SK-N-SH (cell line): ENCODE measurements around the gene MRPL24. TPM values are rescaled to one million over a fixed set of nuclear protein-coding genes. Genes with fewer than 3 reads are reported as not detected.

Experiments used
- CTCF ChIA-PET: fragments of 300-600, 350-600 bp; formaldehyde crosslinking; extraction: SDS; loops from one replicate; lab custom pipeline; 2021; lab: Yijun Ruan, JAX
- POLR2A ChIA-PET: fragments of 350-600 bp; sonication (Branson Sonifier 250); formaldehyde crosslinking; extraction: SDS; loops from one replicate; lab custom pipeline; 2020; ENCODE audit warnings: antibody characterized with exemption, inconsistent platforms; lab: Yijun Ruan, JAX
- DNase-seq: peaks from one replicate; pipeline ENCODE4 v3.0.0; 2012
- H2AFZ ChIP-seq: fragments of 200-600 bp; sonication (generic); 2 replicates; pipeline ENCODE4 v1.8.1; 2016; ENCODE audit warnings: antibody characterized with exemption, mild to moderate bottlenecking, low read depth
- H3F3A ChIP-seq: fragments of 200-600 bp; sonication (generic); replicated peaks from 2 replicates; pipeline ENCODE3; 2016; ENCODE audit warnings: antibody characterized with exemption, mild to moderate bottlenecking; ENCODE audit not compliant: insufficient read depth
- H3K27ac ChIP-seq, 2 experiments: fragments of 200-500 bp in 1 of 2; fragments of 200-600 bp in 1 of 2; sonication (Bioruptor generic) in 1 of 2; sonication (generic), shearing (Covaris generic) in 1 of 2; 2 replicates each; pipeline versions ENCODE4 v1.5.1 to v1.6.1; 2014 to 2016; ENCODE audit warnings: low read depth in 2 of 2, inconsistent platforms in 1 of 2, low read length in 1 of 2, mild to moderate bottlenecking in 1 of 2, mixed read lengths in 1 of 2
- H3K27me3 ChIP-seq: fragments of 200-600 bp; sonication (generic), shearing (Covaris generic); 2 replicates; pipeline ENCODE4 v1.6.1; 2016; ENCODE audit warnings: mixed run types; ENCODE audit not compliant: insufficient read depth
- H3K36me3 ChIP-seq, 2 experiments: fragments of 200-500 bp in 1 of 2; fragments of 200-600 bp in 1 of 2; sonication (Bioruptor generic) in 1 of 2; sonication (generic) in 1 of 2; replicated peaks in 1 of 2; 2 replicates each; pipeline versions ENCODE3 to v1.5.1; 2014 to 2016; ENCODE audit warnings: low read length in 1 of 2, mild to moderate bottlenecking in 1 of 2; ENCODE audit not compliant: insufficient read depth in 2 of 2, control insufficient read depth in 1 of 2
- H3K4me1 ChIP-seq, 2 experiments: fragments of 200-500 bp in 1 of 2; fragments of 200-600 bp in 1 of 2; sonication (Bioruptor generic) in 1 of 2; sonication (generic), shearing (Covaris generic) in 1 of 2; 2 replicates each; pipeline versions ENCODE4 v1.5.1 to v1.6.1; 2014 to 2016; ENCODE audit warnings: low read depth in 1 of 2, low read length in 1 of 2, mixed run types in 1 of 2; ENCODE audit not compliant: insufficient read depth in 2 of 2, control insufficient read depth in 1 of 2
- H3K4me2 ChIP-seq: fragments of 200-600 bp; sonication (generic), shearing (Covaris generic); 2 replicates; pipeline ENCODE4 v1.6.1; 2017; ENCODE audit warnings: mixed run types
- H3K4me3 ChIP-seq, 2 experiments: fragments of 200-500 bp in 1 of 2; fragments of 200-600 bp in 1 of 2; sonication (Bioruptor generic) in 1 of 2; sonication (generic), shearing (Covaris generic) in 1 of 2; 2 replicates each; pipeline versions ENCODE4 v1.5.1 to v1.8.1; 2014 to 2016; ENCODE audit warnings: low read depth in 2 of 2, inconsistent platforms in 1 of 2, low read length in 1 of 2, mild to moderate bottlenecking in 1 of 2, mixed read lengths in 1 of 2, moderate library complexity in 1 of 2
- H3K79me2 ChIP-seq: fragments of 200-600 bp; sonication (generic); 2 replicates; pipeline ENCODE4 v1.8.1; 2017; ENCODE audit warnings: mild to moderate bottlenecking; ENCODE audit not compliant: insufficient read depth
- H3K9ac ChIP-seq: fragments of 200-600 bp; sonication (generic); 2 replicates; pipeline ENCODE4 v1.6.1; 2017; ENCODE audit warnings: mixed run types
- H3K9me2 ChIP-seq: fragments of 200-600 bp; sonication (generic); 2 replicates; pipeline ENCODE4 v1.6.1; 2017; ENCODE audit warnings: mixed run types
- H3K9me3 ChIP-seq: fragments of 200-600 bp; sonication (generic); 2 replicates; pipeline ENCODE4 v1.6.1; 2017; ENCODE audit warnings: mixed run types, mild to moderate bottlenecking, moderate library complexity
- H4K20me1 ChIP-seq: fragments of 200-600 bp; sonication (generic); 2 replicates; pipeline ENCODE4 v1.6.1; 2017; ENCODE audit warnings: mild to moderate bottlenecking, mixed run types; ENCODE audit not compliant: insufficient read depth
- CHD2 ChIP-seq: fragments of 150-350 bp; IDR thresholded peaks from 2 replicates; pipeline ENCODE4 v1.6.1; 2018; ENCODE audit warnings: low read length; ENCODE audit not compliant: partially characterized antibody
- ELF1 ChIP-seq: IDR thresholded peaks from 2 replicates; pipeline ENCODE4 v1.4.0; 2012
- FOSL2 ChIP-seq: IDR thresholded peaks from 2 replicates; pipeline ENCODE4 v1.4.0; 2012; ENCODE audit warnings: low read depth, mild to moderate bottlenecking, moderate library complexity, borderline replicate concordance
- FOXJ3 ChIP-seq: sonication (generic); formaldehyde crosslinking; IDR thresholded peaks from 2 replicates; pipeline ENCODE4 v1.5.1; 2020; ENCODE audit warnings: mild to moderate bottlenecking, missing genetic modification reagents
- GABPA ChIP-seq: IDR thresholded peaks from 2 replicates; pipeline ENCODE4 v1.4.0; 2012; ENCODE audit warnings: low read depth, mild to moderate bottlenecking
- GATA2 ChIP-seq: sonication (generic); formaldehyde crosslinking; IDR thresholded peaks from 2 replicates; pipeline ENCODE4 v1.5.0; 2020; ENCODE audit warnings: mild to moderate bottlenecking, missing genetic modification reagents
- MXI1 ChIP-seq: IDR thresholded peaks from 2 replicates; pipeline ENCODE4 v1.6.1; 2012; ENCODE audit warnings: mild to moderate bottlenecking, low read depth, low read length, improper control_type of control experiment
- NRF1 ChIP-seq: IDR thresholded peaks from 2 replicates; pipeline ENCODE4 v1.6.1; 2012; ENCODE audit warnings: low read depth, mild to moderate bottlenecking, low read length
- POLR2AphosphoS5 ChIP-seq: IDR thresholded peaks from 2 replicates; pipeline ENCODE4 v1.6.1; 2012; ENCODE audit warnings: low read depth, low read length
- RAD21 ChIP-seq: IDR thresholded peaks from 2 replicates; pipeline ENCODE4 v1.6.1; 2012; ENCODE audit warnings: mild to moderate bottlenecking, low read length
- RCOR1 ChIP-seq: fragments of 150-350 bp; IDR thresholded peaks from 2 replicates; pipeline ENCODE4 v1.6.1; 2017; ENCODE audit warnings: antibody characterized with exemption, low read length
- RXRA ChIP-seq: IDR thresholded peaks from 2 replicates; pipeline ENCODE4 v1.4.0; 2012; ENCODE audit warnings: low read depth, mild to moderate bottlenecking, borderline replicate concordance
- TAF1 ChIP-seq: IDR thresholded peaks from 2 replicates; pipeline ENCODE4 v1.6.1; 2012; ENCODE audit warnings: low read depth, mild to moderate bottlenecking, low read length, moderate library complexity, borderline replicate concordance
- TCF12 ChIP-seq: IDR thresholded peaks from 2 replicates; pipeline ENCODE4 v1.4.0; 2012
- TEAD4 ChIP-seq: IDR thresholded peaks from 2 replicates; pipeline ENCODE4 v1.4.0; 2012; ENCODE audit warnings: mild to moderate bottlenecking, borderline replicate concordance; ENCODE audit not compliant: insufficient read depth
- YY1 ChIP-seq: IDR thresholded peaks from 2 replicates; pipeline ENCODE4 v1.4.0; 2012; ENCODE audit warnings: low read depth, mild to moderate bottlenecking
- WGBS: methylation state at CpG from one replicate; pipeline ENCODE4 v1.1.6; 2017; ENCODE audit warnings: low lambda C conversion rate; 5-methylcytosine and 5-hydroxymethylcytosine counted together
- polyA plus RNA-seq, 3 experiments: library from polyadenylated mRNA; depleted of rRNA; stranded (reverse); fragments of >200 nt; gene quantifications; 2 replicates each; pipeline ENCODE4 v1.2.3, GENCODE V29; 2012
- TF ChIP-seq, protein P1 (sequence below): fragments of 150-350 bp; IDR thresholded peaks from 2 replicates; pipeline ENCODE4 v1.6.1; 2017; ENCODE audit warnings: antibody characterized with exemption, low read length, low read depth, borderline replicate concordance
- TF ChIP-seq, protein P2 (sequence below): fragments of 150-350 bp; IDR thresholded peaks from 2 replicates; pipeline ENCODE4 v1.6.1; 2016; ENCODE audit warnings: mild to moderate bottlenecking, low read depth, low read length
- TF ChIP-seq, protein P3 (sequence below): IDR thresholded peaks from 2 replicates; pipeline ENCODE4 v1.4.0; 2012; ENCODE audit warnings: low read depth
- TF ChIP-seq, protein P4 (sequence below): IDR thresholded peaks from 2 replicates; pipeline ENCODE4 v1.4.0; 2012; ENCODE audit warnings: low read depth, borderline replicate concordance
- TF ChIP-seq, protein P5 (sequence below): IDR thresholded peaks from 2 replicates; pipeline ENCODE4; 2012

The MRPL24 gene
- polyA plus RNA-seq, 1 of the 3 experiments (the other 2 are of a cell fraction), result 149 TPM

DNA sequence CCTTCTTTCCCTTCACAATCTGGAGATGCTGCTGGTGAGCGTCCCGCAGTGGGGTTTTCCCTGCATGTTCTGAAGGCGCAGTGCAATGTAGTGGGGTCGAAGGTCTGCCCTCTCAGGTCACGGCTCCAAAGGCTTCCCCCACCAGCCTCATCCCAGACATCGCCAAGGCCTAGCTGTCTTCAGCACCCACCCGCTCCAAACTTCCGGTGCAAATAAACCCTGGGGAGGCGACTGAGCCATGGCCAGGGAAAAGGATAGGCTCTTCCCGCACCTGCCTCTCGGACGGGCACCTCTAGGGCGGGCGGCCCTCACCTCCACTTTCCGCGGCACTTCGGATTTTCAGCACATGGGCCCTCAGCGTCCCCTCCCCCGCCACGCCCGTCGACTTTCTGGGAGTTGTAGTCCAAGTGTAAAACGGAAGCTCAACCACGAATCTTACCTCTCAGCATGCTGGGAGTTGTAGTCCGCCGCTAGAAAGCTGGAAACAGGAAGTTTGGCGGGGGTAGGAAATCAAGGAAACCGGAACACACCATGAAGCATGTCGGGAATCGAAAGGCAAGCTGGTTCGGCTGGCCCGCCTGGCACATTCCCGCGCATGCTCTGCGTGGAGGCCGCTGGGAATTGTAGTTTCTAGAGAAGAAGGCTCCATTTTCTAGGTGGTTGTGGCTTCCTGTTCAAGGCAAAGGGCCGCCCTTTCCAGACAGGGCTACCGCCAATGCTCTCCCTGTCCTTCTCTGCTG, at the start of gene MRPL24 (continued):
- peak; percentile 67 for TF ChIP-seq TAF1
- TF ChIP-seq, protein P1, sequence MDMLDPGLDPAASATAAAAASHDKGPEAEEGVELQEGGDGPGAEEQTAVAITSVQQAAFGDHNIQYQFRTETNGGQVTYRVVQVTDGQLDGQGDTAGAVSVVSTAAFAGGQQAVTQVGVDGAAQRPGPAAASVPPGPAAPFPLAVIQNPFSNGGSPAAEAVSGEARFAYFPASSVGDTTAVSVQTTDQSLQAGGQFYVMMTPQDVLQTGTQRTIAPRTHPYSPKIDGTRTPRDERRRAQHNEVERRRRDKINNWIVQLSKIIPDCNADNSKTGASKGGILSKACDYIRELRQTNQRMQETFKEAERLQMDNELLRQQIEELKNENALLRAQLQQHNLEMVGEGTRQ, result no peak
- TF ChIP-seq POLR2AphosphoS5, result peak; percentile 92; the same call in 1 of the 2 replicates
- TF ChIP-seq TCF12, result peak; percentile 48
- TF ChIP-seq, protein P2, sequence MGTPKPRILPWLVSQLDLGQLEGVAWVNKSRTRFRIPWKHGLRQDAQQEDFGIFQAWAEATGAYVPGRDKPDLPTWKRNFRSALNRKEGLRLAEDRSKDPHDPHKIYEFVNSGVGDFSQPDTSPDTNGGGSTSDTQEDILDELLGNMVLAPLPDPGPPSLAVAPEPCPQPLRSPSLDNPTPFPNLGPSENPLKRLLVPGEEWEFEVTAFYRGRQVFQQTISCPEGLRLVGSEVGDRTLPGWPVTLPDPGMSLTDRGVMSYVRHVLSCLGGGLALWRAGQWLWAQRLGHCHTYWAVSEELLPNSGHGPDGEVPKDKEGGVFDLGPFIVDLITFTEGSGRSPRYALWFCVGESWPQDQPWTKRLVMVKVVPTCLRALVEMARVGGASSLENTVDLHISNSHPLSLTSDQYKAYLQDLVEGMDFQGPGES, result no peak; the same call in 1 of the 2 replicates
- TF ChIP-seq MXI1, result peak; percentile 97
- no peak; the same call in 1 of the 2 replicates for TF ChIP-seq RAD21
- TF ChIP-seq GATA2 (CRISPR knock-in tag), result no peak
- peak; percentile 88 for TF ChIP-seq YY1
- TF ChIP-seq NRF1, result peak; percentile 98
- 0 out of 2 replicates have a peak, but pooled peaks have one; percentile 5 for TF ChIP-seq FOSL2

DNA sequence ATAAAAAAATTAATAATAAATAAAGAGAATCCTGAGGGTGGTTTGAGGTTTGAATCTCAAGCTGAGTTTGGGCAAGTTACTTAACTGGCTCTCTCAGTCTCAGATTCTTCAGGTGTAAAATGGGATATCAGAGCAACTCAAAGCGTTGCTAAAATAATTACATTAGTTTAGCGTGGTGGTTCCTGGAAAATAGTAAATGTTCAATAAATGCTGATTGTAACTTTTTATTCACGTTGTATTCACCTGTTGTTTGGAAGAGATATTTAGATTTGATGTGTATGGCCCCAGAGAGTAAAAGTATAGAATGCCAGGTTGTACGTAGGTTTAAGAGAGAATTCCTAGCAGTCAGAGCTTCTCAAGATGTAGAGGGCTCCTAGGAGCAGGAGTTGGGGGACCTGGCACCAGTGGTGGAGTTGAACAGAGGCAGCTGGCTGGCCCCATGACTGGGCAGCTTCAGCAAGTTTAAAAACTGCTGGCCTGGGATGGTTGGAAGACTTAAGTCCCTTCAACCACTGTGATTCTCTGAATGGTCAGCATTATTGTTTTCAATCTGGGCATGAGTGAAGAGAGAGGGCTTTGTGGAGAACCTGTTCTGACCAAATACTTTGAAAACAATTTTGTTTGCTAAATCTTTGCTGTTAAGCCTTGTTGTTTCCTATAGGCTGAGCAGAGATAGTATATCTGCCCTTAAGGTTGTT, 48.9 kb upstream of the MRPL24 start:
- ChIA-PET CTCF (interaction anchor here (0.7 to 3.4 kb wide), 9 partner anchors 8 to 138 kb away, joined by 3 to 21 read pairs (median 7); partner anchors contain the start of genes ISG20L2, METTL25B and NTRK1), POLR2A (interaction anchor here (0.6 kb wide), 1 partner anchor 74 kb away, joined by 3 read pairs; no protein-coding TSS in a partner anchor)
- Histone ChIP-seq H3K4me1 (no peaks in the 10 kb centered on the region; a peak in 1 of 4 replicates), H3K4me2 (no peak overlapping the region), H3F3A (no peaks in the 10 kb centered on the region), H3K36me3 (peaks cover 49 to 53% of the 10 kb centered on the region in 2 experiments), H3K27ac (no peak overlapping the region), H3K9ac (no peak overlapping the region), H3K79me2 (peaks cover 35% of the 10 kb centered on the region), H2AFZ (no peak overlapping the region), H3K9me2 (no peaks in the 10 kb centered on the region), H3K4me3 (no peak overlapping the region), H3K27me3 (no peaks in the 10 kb centered on the region), H3K9me3 (no peaks in the 10 kb centered on the region), H4K20me1 (peaks cover 12% of the 10 kb centered on the region)
- no peak for DNase-seq
- TF ChIP-seq, protein P2, result no peak
- TF ChIP-seq RCOR1 (no peak), RXRA (no peak), TEAD4 (no peak), CHD2 (no peak), GABPA (no peak), FOXJ3 (no peak), ELF1 (no peak)
- TF ChIP-seq, protein P3, sequence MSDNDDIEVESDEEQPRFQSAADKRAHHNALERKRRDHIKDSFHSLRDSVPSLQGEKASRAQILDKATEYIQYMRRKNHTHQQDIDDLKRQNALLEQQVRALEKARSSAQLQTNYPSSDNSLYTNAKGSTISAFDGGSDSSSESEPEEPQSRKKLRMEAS, result no peak
- TF ChIP-seq, protein P4, sequence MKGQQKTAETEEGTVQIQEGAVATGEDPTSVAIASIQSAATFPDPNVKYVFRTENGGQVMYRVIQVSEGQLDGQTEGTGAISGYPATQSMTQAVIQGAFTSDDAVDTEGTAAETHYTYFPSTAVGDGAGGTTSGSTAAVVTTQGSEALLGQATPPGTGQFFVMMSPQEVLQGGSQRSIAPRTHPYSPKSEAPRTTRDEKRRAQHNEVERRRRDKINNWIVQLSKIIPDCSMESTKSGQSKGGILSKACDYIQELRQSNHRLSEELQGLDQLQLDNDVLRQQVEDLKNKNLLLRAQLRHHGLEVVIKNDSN, result no peak
- TF ChIP-seq, protein P5, sequence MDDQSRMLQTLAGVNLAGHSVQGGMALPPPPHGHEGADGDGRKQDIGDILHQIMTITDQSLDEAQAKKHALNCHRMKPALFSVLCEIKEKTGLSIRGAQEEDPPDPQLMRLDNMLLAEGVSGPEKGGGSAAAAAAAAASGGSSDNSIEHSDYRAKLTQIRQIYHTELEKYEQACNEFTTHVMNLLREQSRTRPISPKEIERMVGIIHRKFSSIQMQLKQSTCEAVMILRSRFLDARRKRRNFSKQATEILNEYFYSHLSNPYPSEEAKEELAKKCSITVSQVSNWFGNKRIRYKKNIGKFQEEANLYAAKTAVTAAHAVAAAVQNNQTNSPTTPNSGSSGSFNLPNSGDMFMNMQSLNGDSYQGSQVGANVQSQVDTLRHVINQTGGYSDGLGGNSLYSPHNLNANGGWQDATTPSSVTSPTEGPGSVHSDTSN, result no peak
- TF ChIP-seq, protein P1, result no peak
- 95% methylated on average over 4 of the region's 4 CpGs for WGBS
